K562 (cell line): ENCODE measurements around the gene LTBP4. TPM values are rescaled to one million over a fixed set of nuclear protein-coding genes. Genes with fewer than 3 reads are reported as not detected.

Source experiments
- GTF2F1 ChIP-seq: IDR thresholded peaks from 2 replicates; pipeline ENCODE4 v1.6.1; 2011; ENCODE audit warnings: low read depth, low read length, improper control_type of control experiment
- NR1H2 ChIP-seq: sonication (generic); formaldehyde crosslinking; IDR thresholded peaks from 2 replicates; pipeline ENCODE4 v1.4.0; 2020; ENCODE audit warnings: mild to moderate bottlenecking, missing genetic modification reagents
- RFX5 ChIP-seq: IDR thresholded peaks from 2 replicates; pipeline ENCODE4 v1.6.1; 2011; ENCODE audit warnings: low read depth, mild to moderate bottlenecking, improper control_type of control experiment, low read length
- SP2 ChIP-seq: IDR thresholded peaks from 2 replicates; pipeline ENCODE4 v1.6.1; 2011; ENCODE audit warnings: mild to moderate bottlenecking, low read depth, low read length, moderate library complexity; ENCODE audit not compliant: poor library complexity, severe bottlenecking; ENCODE audit errors: extremely low read depth
- polyA plus RNA-seq, 8 experiments: library from polyadenylated mRNA; depleted of rRNA in 4 of 8; stranded (reverse) in 5 of 8; unstranded in 3 of 8; fragments of >200 nt; fragmentation: Nextera tagmentation in 2 of 8; fragmentation: Illumina TruSeq in 1 of 8; extraction: Ambion mirVana in 2 of 8; extraction: Trizol in 1 of 8; gene quantifications; 2 replicates each; pipeline versions ENCODE4 v1.2.1 to v1.2.3, GENCODE V29; 2011 to 2014; ENCODE audit warnings: inconsistent platforms in 1 of 8, missing spikeins in 1 of 8
- total RNA-seq, 7 experiments: library from RNA; depleted of rRNA in 6 of 7; stranded (reverse); fragments of >200 nt in 6 of 7; fragmentation: Illumina TruSeq in 2 of 7; extraction: Trizol in 2 of 7; gene quantifications; 2 replicates each; pipeline versions ENCODE4 v1.2.1 to v1.2.3, GENCODE V29; 2011 to 2021; ENCODE audit warnings: low replicate concordance in 1 of 7
- TF ChIP-seq, protein P1 (sequence below), 2 experiments: fragments of 450-650 bp; formaldehyde crosslinking in 1 of 2; IDR thresholded peaks; 2 replicates each; pipeline versions ENCODE4 v1.4.0 to v1.6.1; 2014 to 2020; ENCODE audit warnings: mild to moderate bottlenecking in 2 of 2, borderline replicate concordance in 1 of 2, low read depth in 1 of 2
- TF ChIP-seq, protein P2 (sequence below): sonication (generic); formaldehyde crosslinking; IDR thresholded peaks from 2 replicates; pipeline ENCODE4 v1.8.1; 2022; ENCODE audit warnings: missing genetic modification reagents

Gene LTBP4
- total and polyA plus RNA-seq, 9 of the 15 experiments (the other 6 are each of a cell fraction or from before 2014, with no cell fraction given): 0.35 to 160 (median 31.6) TPM

DNA sequence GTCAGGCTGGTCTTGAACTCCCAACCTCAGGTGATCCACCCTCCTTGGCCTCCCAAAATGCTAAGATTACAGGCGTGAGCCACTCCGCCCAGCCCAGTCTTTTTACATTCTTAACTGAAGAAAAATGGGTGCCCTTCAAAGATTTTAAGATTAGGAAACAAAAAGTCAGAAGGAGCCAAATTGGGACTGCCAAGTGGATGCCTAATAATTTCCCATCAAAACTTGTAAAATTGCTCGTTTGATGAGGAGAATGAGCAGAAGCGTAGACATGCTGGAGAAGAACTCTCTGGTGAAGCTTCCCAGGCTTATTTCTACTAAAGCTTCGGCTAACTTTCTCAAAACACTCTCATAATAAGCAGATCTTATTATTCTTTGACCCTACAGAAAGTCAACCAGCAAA is 57.9 kb downstream of the LTBP4 start (continued):
- TF ChIP-seq, protein P1, sequence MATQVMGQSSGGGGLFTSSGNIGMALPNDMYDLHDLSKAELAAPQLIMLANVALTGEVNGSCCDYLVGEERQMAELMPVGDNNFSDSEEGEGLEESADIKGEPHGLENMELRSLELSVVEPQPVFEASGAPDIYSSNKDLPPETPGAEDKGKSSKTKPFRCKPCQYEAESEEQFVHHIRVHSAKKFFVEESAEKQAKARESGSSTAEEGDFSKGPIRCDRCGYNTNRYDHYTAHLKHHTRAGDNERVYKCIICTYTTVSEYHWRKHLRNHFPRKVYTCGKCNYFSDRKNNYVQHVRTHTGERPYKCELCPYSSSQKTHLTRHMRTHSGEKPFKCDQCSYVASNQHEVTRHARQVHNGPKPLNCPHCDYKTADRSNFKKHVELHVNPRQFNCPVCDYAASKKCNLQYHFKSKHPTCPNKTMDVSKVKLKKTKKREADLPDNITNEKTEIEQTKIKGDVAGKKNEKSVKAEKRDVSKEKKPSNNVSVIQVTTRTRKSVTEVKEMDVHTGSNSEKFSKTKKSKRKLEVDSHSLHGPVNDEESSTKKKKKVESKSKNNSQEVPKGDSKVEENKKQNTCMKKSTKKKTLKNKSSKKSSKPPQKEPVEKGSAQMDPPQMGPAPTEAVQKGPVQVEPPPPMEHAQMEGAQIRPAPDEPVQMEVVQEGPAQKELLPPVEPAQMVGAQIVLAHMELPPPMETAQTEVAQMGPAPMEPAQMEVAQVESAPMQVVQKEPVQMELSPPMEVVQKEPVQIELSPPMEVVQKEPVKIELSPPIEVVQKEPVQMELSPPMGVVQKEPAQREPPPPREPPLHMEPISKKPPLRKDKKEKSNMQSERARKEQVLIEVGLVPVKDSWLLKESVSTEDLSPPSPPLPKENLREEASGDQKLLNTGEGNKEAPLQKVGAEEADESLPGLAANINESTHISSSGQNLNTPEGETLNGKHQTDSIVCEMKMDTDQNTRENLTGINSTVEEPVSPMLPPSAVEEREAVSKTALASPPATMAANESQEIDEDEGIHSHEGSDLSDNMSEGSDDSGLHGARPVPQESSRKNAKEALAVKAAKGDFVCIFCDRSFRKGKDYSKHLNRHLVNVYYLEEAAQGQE (IDR thresholded peaks at IDR 0.05; ENCODE audit: borderline replicate concordance): no peak
- TF ChIP-seq, protein P1 (CRISPR knock-in tag; IDR thresholded peaks at IDR 0.05; ENCODE audit: low read depth): no peak
- no peak for TF ChIP-seq GTF2F1
- TF ChIP-seq, protein P2, sequence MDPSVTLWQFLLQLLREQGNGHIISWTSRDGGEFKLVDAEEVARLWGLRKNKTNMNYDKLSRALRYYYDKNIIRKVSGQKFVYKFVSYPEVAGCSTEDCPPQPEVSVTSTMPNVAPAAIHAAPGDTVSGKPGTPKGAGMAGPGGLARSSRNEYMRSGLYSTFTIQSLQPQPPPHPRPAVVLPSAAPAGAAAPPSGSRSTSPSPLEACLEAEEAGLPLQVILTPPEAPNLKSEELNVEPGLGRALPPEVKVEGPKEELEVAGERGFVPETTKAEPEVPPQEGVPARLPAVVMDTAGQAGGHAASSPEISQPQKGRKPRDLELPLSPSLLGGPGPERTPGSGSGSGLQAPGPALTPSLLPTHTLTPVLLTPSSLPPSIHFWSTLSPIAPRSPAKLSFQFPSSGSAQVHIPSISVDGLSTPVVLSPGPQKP: no peak
- TF ChIP-seq SP2: no peak
- TF ChIP-seq NR1H2 (CRISPR knock-in tag): no peak
- TF ChIP-seq RFX5: no peak
